A549 (cell line): ENCODE measurements around the gene LLPH. TPM values are rescaled to one million over a fixed set of nuclear protein-coding genes. Genes with fewer than 3 reads are reported as not detected.

Experiments used
- ATAC-seq, 2 experiments: fragments of 200-7000 bp in 1 of 2; fragments of >200 bp in 1 of 2; cut with Nextera tagmentation in 1 of 2; cut with Tn5 transposase in 1 of 2; 3 replicates each; pipeline versions ENCODE4 v1.8.0 to v1.9.1; 2018 to 2020; ENCODE audit warnings: mild to moderate bottlenecking in 1 of 2, moderate library complexity in 1 of 2
- CTCF ChIA-PET: fragments of 300-600 bp; sonication (Branson Sonifier 250); formaldehyde crosslinking; extraction: SDS; loops from one replicate; lab custom pipeline; 2021; ENCODE audit warnings: antibody characterized with exemption, inconsistent platforms; lab: Yijun Ruan, JAX
- POLR2A ChIA-PET: fragments of 350-600 bp; formaldehyde crosslinking; extraction: SDS; loops from one replicate; lab custom pipeline; 2021; ENCODE audit warnings: antibody characterized with exemption, inconsistent platforms; lab: Yijun Ruan, JAX
- DNase-seq, 2 experiments: peaks; one replicate each; pipeline versions ENCODE4 v3.0.0 to v3.0.0-alpha.2; 2011 to 2016; ENCODE audit warnings: low read depth in 1 of 2, low spot score in 1 of 2
- FAIRE-seq: peaks from 2 replicates; lab custom pipeline; 2011; peaks lifted over from hg19 to GRCh38; lab: Jason Lieb, UNC
- H3K27ac ChIP-seq, 2 experiments: fragments of >200 bp; sonication (Bioruptor Twin); formaldehyde crosslinking; 3 replicates each; pipeline ENCODE4 v1.5.1; 2016 to 2017
- H3K4me1 ChIP-seq: fragments of >200 bp; sonication (Bioruptor Twin); formaldehyde crosslinking; 3 replicates; pipeline ENCODE4 v1.6.1; 2016
- H3K4me2 ChIP-seq: fragments of >200 bp; sonication (Bioruptor Twin); formaldehyde crosslinking; 3 replicates; pipeline ENCODE4 v1.6.1; 2016
- H3K4me3 ChIP-seq: fragments of >200 bp; sonication (Bioruptor Twin); formaldehyde crosslinking; 3 replicates; pipeline ENCODE4 v1.5.1; 2016
- H3K9me3 ChIP-seq: fragments of >200 bp; sonication (Bioruptor Twin); formaldehyde crosslinking; 3 replicates; pipeline ENCODE4 v1.6.1; 2016
- BHLHE40 ChIP-seq: IDR thresholded peaks from 2 replicates; pipeline ENCODE4 v1.6.1; 2012; ENCODE audit warnings: low read depth, low read length, inconsistent platforms
- CBX2 ChIP-seq: fragments of 200-600 bp; sonication (generic); IDR thresholded peaks from 2 replicates; pipeline ENCODE4 v1.6.1; 2016; ENCODE audit warnings: low read depth, mild to moderate bottlenecking, borderline replicate concordance
- CEBPB ChIP-seq, 2 experiments: fragments of >200 bp in 1 of 2; sonication (Bioruptor Twin) in 1 of 2; formaldehyde crosslinking in 1 of 2; IDR thresholded peaks; 2 replicates each; pipeline ENCODE4 v1.6.1; 2012 to 2016
- EHF ChIP-seq: fragments of 250-450 bp; sonication (Bioruptor Pico); IDR thresholded peaks from 2 replicates; pipeline ENCODE4 v1.5.0; 2020; ENCODE audit warnings: mild to moderate bottlenecking
- EP300 ChIP-seq, 2 experiments: fragments of >200 bp; sonication (Bioruptor Twin); formaldehyde crosslinking; IDR thresholded peaks; 2 replicates in 1 of 2; 3 replicates in 1 of 2; pipeline ENCODE4 v1.6.1; 2016 to 2017
- ESRRA ChIP-seq: fragments of 150-350 bp; IDR thresholded peaks from 2 replicates; pipeline ENCODE4 v1.6.1; 2014; ENCODE audit warnings: mild to moderate bottlenecking, low read length, borderline replicate concordance
- FOSB ChIP-seq: fragments of 250-450 bp; sonication (Bioruptor Pico); IDR thresholded peaks from 2 replicates; pipeline ENCODE4 v1.5.0; 2020; ENCODE audit warnings: mild to moderate bottlenecking, moderate library complexity
- FOSL2 ChIP-seq, 2 experiments: fragments of 450-650 bp in 1 of 2; fragments of >200 bp in 1 of 2; sonication (Bioruptor Twin) in 1 of 2; formaldehyde crosslinking; IDR thresholded peaks; 2 replicates each; pipeline versions ENCODE4 v1.5.0 to v1.6.1; 2016 to 2020; ENCODE audit warnings: mild to moderate bottlenecking in 1 of 2, moderate library complexity in 1 of 2
- HEYL ChIP-seq: fragments of 250-450 bp; sonication (Bioruptor Pico); IDR thresholded peaks from 2 replicates; pipeline ENCODE4 v1.8.0; 2021; ENCODE audit warnings: mild to moderate bottlenecking, moderate library complexity
- HOXB13 ChIP-seq: fragments of 250-450 bp; sonication (Bioruptor Pico); IDR thresholded peaks from 2 replicates; pipeline ENCODE4 v1.5.0; 2020; ENCODE audit warnings: low read depth, mild to moderate bottlenecking, moderate library complexity
- HOXB5 ChIP-seq: fragments of 250-450 bp; sonication (Bioruptor Pico); IDR thresholded peaks from 2 replicates; pipeline ENCODE4 v1.5.0; 2020; ENCODE audit warnings: mild to moderate bottlenecking, moderate library complexity
- JUN ChIP-seq, 2 experiments: fragments of >200 bp; sonication (Bioruptor Twin); formaldehyde crosslinking; IDR thresholded peaks; 2 replicates in 1 of 2; 3 replicates in 1 of 2; pipeline ENCODE4 v1.6.1; 2016 to 2017
- KDM1A ChIP-seq: fragments of 200-600 bp; sonication (generic); IDR thresholded peaks from 2 replicates; pipeline ENCODE4 v1.6.1; 2016; ENCODE audit warnings: low read depth, mild to moderate bottlenecking
- MAFK ChIP-seq: fragments of 450-650 bp; IDR thresholded peaks from 2 replicates; pipeline ENCODE4 v1.6.1; 2014; ENCODE audit not compliant: partially characterized antibody
- MYC ChIP-seq: IDR thresholded peaks from 2 replicates; pipeline ENCODE4 v1.6.1; 2012; ENCODE audit warnings: mild to moderate bottlenecking, inconsistent platforms, low read length, improper control_type of control experiment, borderline replicate concordance
- NR3C1 ChIP-seq: fragments of >200 bp; sonication (Bioruptor Twin); formaldehyde crosslinking; IDR thresholded peaks from 3 replicates; pipeline ENCODE4 v1.6.1; 2017
- PHF8 ChIP-seq: fragments of 200-600 bp; sonication (generic); IDR thresholded peaks from 2 replicates; pipeline ENCODE4 v1.6.1; 2016; ENCODE audit warnings: low read depth, mild to moderate bottlenecking, antibody characterized with exemption, moderate library complexity, borderline replicate concordance
- POLR2A ChIP-seq: IDR thresholded peaks from 2 replicates; pipeline ENCODE4 v1.6.1; 2012; ENCODE audit warnings: mild to moderate bottlenecking, low read length
- POLR2AphosphoS2 ChIP-seq: conservative IDR thresholded peaks from 2 replicates; pipeline ENCODE4 v1.6.1; 2012; ENCODE audit warnings: low read length, improper control_type of control experiment, inconsistent platforms
- RAD21 ChIP-seq, 2 experiments: fragments of >200 bp in 1 of 2; sonication (Bioruptor Twin) in 1 of 2; formaldehyde crosslinking in 1 of 2; IDR thresholded peaks in 1 of 2; conservative IDR thresholded peaks in 1 of 2; 2 replicates in 1 of 2; 3 replicates in 1 of 2; pipeline ENCODE4 v1.6.1; 2012 to 2018; ENCODE audit warnings: inconsistent platforms in 1 of 2
- RARB ChIP-seq: fragments of 250-450 bp; sonication (Bioruptor Pico); IDR thresholded peaks from 2 replicates; pipeline ENCODE4 v1.8.0; 2021; ENCODE audit warnings: mild to moderate bottlenecking, moderate library complexity
- RCOR1 ChIP-seq: fragments of 150-350 bp; IDR thresholded peaks from 2 replicates; pipeline ENCODE4 v1.6.1; 2014; ENCODE audit warnings: antibody characterized with exemption, low read length, low read depth
- RFX5 ChIP-seq: fragments of 450-650 bp; IDR thresholded peaks from 2 replicates; pipeline ENCODE4 v1.7.1; 2014; ENCODE audit warnings: antibody characterized with exemption, mild to moderate bottlenecking, moderate library complexity
- SREBF2 ChIP-seq: fragments of 450-650 bp; IDR thresholded peaks from 2 replicates; pipeline ENCODE4 v1.6.1; 2014; ENCODE audit warnings: mild to moderate bottlenecking, moderate library complexity
- TP53 ChIP-seq: fragments of 250-450 bp; sonication (Bioruptor Pico); IDR thresholded peaks from 2 replicates; pipeline ENCODE4 v1.5.0; 2021; ENCODE audit warnings: mild to moderate bottlenecking, moderate library complexity
- USF2 ChIP-seq: fragments of 450-650 bp; IDR thresholded peaks from 2 replicates; pipeline ENCODE4 v1.6.1; 2014; ENCODE audit warnings: antibody characterized with exemption
- ZC3H11A ChIP-seq: fragments of 450-650 bp; IDR thresholded peaks from 2 replicates; pipeline ENCODE4 v1.6.1; 2014; ENCODE audit warnings: antibody characterized with exemption, mild to moderate bottlenecking
- WGBS: methylation state at CpG from one replicate; pipeline ENCODE4 v1.1.6; 2017; ENCODE audit errors: missing lambda C conversion rate; 5-methylcytosine and 5-hydroxymethylcytosine counted together
- polyA plus RNA-seq, 4 experiments: library from polyadenylated mRNA; depleted of rRNA in 3 of 4; stranded (reverse); fragments of >200 nt; fragmentation: RNase III in 1 of 4; extraction: RNeasy Plus Mini Kit Qiagen cat#74134 plus additional on column Dnase treatment in 1 of 4; gene quantifications; 2 replicates in 3 of 4; 3 replicates in 1 of 4; pipeline ENCODE4 v1.2.3, GENCODE V29; 2011 to 2017
- TF ChIP-seq, protein P1 (sequence below): IDR thresholded peaks from 2 replicates; pipeline ENCODE4 v1.6.1; 2012
- TF ChIP-seq, protein P2 (sequence below): fragments of >200 bp; sonication (Bioruptor Twin); formaldehyde crosslinking; IDR thresholded peaks from 2 replicates; pipeline ENCODE4 v1.6.1; 2016
- TF ChIP-seq, protein P3 (sequence below): fragments of 250-450 bp; sonication (Bioruptor Pico); IDR thresholded peaks from 2 replicates; pipeline ENCODE4 v1.5.0; 2020; ENCODE audit warnings: low read depth, mild to moderate bottlenecking, moderate library complexity

The LLPH gene
- polyA plus RNA-seq, 2 of the 4 experiments (the other 2 are of a cell fraction), result 32.4 to 54.5 TPM

DNA sequence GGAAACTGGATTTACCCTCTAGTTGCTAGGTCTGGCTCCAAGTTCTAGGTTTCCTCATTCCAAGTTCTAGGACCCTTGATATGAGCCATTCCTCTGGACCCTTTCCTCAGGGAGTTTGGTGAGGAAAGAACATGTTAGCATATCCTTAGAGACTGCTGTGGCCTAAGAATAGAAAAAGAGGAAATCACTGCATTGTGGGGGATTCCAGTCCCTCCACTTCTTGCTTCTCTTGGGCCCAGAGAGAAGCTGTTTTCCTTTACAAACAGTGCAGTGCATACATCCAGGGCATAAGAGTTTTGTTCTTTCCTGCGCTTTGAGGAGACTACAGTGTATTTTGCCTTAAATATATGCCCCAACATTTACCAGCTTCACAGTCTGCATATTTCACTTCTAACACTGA is 59.0 kb downstream of the LLPH start:
- FAIRE-seq (no peak), DNase-seq (no peak), ATAC-seq (no peak)
- no peak overlapping the region for H3K27ac ChIP-seq
- H3K4me2 ChIP-seq, result no peak overlapping the region
- H3K4me1 ChIP-seq, result no peaks in the 10 kb centered on the region
- CTCF ChIA-PET, result interaction anchor here (1.0 kb wide), 1 partner anchor 14 kb away, joined by 3 read pairs; no protein-coding TSS in a partner anchor
- 91% methylated on average over 1 of the region's 1 CpG for WGBS
- no peak overlapping the region for H3K4me3 ChIP-seq
- H3K9me3 ChIP-seq, result no peaks in the 10 kb centered on the region
- POLR2A ChIA-PET, result no interaction called here
- TF ChIP-seq POLR2A (no peak), MAFK (no peak), EP300 (IDR thresholded peaks at IDR 0.05) (no peak), SREBF2 (no peak), USF2 (no peak), BHLHE40 (no peak), CBX2 (no peak), POLR2AphosphoS2 (no peak), RCOR1 (no peak), ZC3H11A (no peak), HEYL (CRISPR knock-in tag) (no peak), PHF8 (no peak), JUN (IDR thresholded peaks at IDR 0.05) (no peak), TP53 (CRISPR knock-in tag) (no peak), FOSB (CRISPR knock-in tag) (no peak), RAD21 (conservative IDR thresholded peaks at IDR 0.05 in 1 of 2, IDR thresholded peaks at IDR 0.05 in 1 of 2) (no peak)
- TF ChIP-seq, protein P1, sequence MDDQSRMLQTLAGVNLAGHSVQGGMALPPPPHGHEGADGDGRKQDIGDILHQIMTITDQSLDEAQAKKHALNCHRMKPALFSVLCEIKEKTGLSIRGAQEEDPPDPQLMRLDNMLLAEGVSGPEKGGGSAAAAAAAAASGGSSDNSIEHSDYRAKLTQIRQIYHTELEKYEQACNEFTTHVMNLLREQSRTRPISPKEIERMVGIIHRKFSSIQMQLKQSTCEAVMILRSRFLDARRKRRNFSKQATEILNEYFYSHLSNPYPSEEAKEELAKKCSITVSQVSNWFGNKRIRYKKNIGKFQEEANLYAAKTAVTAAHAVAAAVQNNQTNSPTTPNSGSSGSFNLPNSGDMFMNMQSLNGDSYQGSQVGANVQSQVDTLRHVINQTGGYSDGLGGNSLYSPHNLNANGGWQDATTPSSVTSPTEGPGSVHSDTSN, result no peak
- TF ChIP-seq, protein P2, sequence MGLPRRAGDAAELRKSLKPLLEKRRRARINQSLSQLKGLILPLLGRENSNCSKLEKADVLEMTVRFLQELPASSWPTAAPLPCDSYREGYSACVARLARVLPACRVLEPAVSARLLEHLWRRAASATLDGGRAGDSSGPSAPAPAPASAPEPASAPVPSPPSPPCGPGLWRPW, result no peak
- TF ChIP-seq, all 56 proteins: peak for 0

DNA sequence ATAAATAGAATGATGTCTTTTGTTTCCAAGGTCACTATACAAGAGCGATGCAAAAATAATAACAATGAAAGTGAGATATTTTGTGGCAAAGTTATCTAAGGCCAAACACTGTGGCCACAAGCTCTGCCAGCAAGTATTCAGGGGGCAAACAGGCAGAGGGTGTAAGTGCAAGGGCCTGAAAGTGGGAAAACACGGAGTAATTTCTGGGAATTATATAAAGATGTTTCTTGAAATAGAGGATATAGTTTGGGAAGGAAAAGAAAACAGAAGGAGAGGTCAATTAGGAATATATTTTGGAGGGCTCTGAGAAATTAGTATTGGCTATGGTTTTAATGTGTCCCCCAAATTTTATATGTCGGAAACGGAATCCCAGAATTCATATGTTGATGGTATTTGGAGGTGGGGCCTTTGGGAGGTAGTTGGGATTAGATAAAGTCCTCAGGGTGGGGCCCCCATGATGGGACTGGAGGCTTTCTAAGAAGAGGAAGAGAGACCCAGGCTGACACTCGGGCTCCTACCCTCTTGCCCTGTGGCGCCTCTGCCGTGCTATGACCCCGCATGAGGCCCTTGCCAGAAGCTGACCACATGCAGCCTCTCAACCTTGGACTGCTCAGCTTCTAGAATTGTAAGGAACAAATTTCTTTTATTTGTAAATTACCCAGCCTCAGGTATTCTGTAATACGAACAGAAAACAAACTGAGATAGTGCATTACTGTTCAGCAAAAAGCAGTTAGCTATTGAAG is 60.0 kb downstream of the LLPH start:
- ATAC-seq, result no peak
- CTCF ChIA-PET, result interaction anchor here (0.5 to 1.0 kb wide), 2 partner anchors 15 to 314 kb away, joined by 3 to 4 read pairs; no protein-coding TSS in a partner anchor
- 79% methylated on average over 9 of the region's 9 CpGs for WGBS

GRCh38 chr12:66066929-66067523 is 63.5 kb downstream of the LLPH start:
- CTCF ChIA-PET, result interaction anchor here (0.6 to 1.4 kb wide), 3 partner anchors 464 to 965 kb away, joined by 3 read pairs; no protein-coding TSS in a partner anchor
- POLR2A ChIA-PET, result interaction anchor here (0.6 kb wide), 1 partner anchor 289 kb away, joined by 3 read pairs; no protein-coding TSS in a partner anchor
- ATAC-seq (no peak), DNase-seq (no peak), FAIRE-seq (no peak)
- Histone ChIP-seq H3K4me2 (no peak overlapping the region), H3K9me3 (no peaks in the 10 kb centered on the region), H3K4me3 (no peak overlapping the region), H3K27ac (no peak overlapping the region), H3K4me1 (no peaks in the 10 kb centered on the region)
- TF ChIP-seq NR3C1 (no peak), EHF (CRISPR knock-in tag) (no peak), KDM1A (no peak), HOXB5 (no peak), ESRRA (no peak), RARB (no peak), FOSL2 (IDR thresholded peaks at IDR 0.05) (no peak), FOSL2 (CRISPR knock-in tag; IDR thresholded peaks at IDR 0.05) (no peak), JUN (IDR thresholded peaks at IDR 0.05) (no peak), BHLHE40 (no peak), HEYL (CRISPR knock-in tag) (no peak)
- TF ChIP-seq, protein P3, sequence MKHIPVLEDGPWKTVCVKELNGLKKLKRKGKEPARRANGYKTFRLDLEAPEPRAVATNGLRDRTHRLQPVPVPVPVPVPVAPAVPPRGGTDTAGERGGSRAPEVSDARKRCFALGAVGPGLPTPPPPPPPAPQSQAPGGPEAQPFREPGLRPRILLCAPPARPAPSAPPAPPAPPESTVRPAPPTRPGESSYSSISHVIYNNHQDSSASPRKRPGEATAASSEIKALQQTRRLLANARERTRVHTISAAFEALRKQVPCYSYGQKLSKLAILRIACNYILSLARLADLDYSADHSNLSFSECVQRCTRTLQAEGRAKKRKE (CRISPR knock-in tag), result no peak
- TF ChIP-seq, protein P2, result no peak
- 38% methylated on average over 3 of the region's 3 CpGs for WGBS

More for the DNA sequence above, 60.0 kb downstream of the LLPH start:
- no peak overlapping the region for H3K4me2 ChIP-seq
- H3K4me3 ChIP-seq, result no peak overlapping the region
- H3K9me3 ChIP-seq, result no peaks in the 10 kb centered on the region
- POLR2A ChIA-PET, result no interaction called here
- H3K27ac ChIP-seq, result no peak overlapping the region
- no peak for TF ChIP-seq EHF (CRISPR knock-in tag)
- TF ChIP-seq HOXB13, result no peak
- TF ChIP-seq RFX5, result no peak
- TF ChIP-seq CEBPB (IDR thresholded peaks at IDR 0.05), result no peak
- no peak for TF ChIP-seq EP300 (IDR thresholded peaks at IDR 0.05)
- TF ChIP-seq MYC, result no peak
- DNase-seq, result no peak
- H3K4me1 ChIP-seq, result no peaks in the 10 kb centered on the region
- FAIRE-seq, result no peak
